Duodenal mucosa (tissue), 2 donors: ENCODE results near the gene SYTL1.

ENCODE experiments used
- H3K27ac ChIP-seq: one replicate; pipeline ENCODE4 v1.7.0; 2013; ENCODE audit warnings: low read depth, low read length
- H3K27me3 ChIP-seq, 2 donors: one replicate each; pipeline ENCODE4 v1.7.0; 2013; ENCODE audit warnings: low read length in 2 of 2, control low read depth in 1 of 2; ENCODE audit not compliant: insufficient read depth in 2 of 2, control insufficient read depth in 1 of 2
- H3K36me3 ChIP-seq, 2 donors: one replicate each; pipeline ENCODE4 v1.7.0; 2013; ENCODE audit warnings: low read length in 2 of 2, control low read depth in 1 of 2; ENCODE audit not compliant: insufficient read depth in 2 of 2, control insufficient read depth in 1 of 2
- H3K4me1 ChIP-seq, 2 donors: one replicate each; pipeline ENCODE4 v1.7.0; 2013; ENCODE audit warnings: low read length in 2 of 2, control low read depth in 1 of 2; ENCODE audit not compliant: insufficient read depth in 2 of 2, control insufficient read depth in 1 of 2
- H3K4me3 ChIP-seq, 2 donors: one replicate each; pipeline ENCODE4 v1.7.0; 2013; ENCODE audit warnings: low read length in 2 of 2, low read depth in 1 of 2
- H3K9ac ChIP-seq, 2 donors: one replicate each; pipeline ENCODE4 v1.7.0; 2013; ENCODE audit warnings: low read length in 2 of 2, low read depth in 1 of 2
- H3K9me3 ChIP-seq, 2 donors: one replicate each; pipeline ENCODE4 v1.7.0; 2013; ENCODE audit warnings: low read length in 2 of 2, control low read depth in 1 of 2; ENCODE audit not compliant: control insufficient read depth in 1 of 2

The SYTL1 gene

GRCh38 chr1:27372808-27373690 is 31.2 kb downstream of the SYTL1 start:
- Histone ChIP-seq H3K4me3 (no peak overlapping the region), H3K36me3 (no peaks in the 10 kb centered on the region), H3K9ac (no peak overlapping the region), H3K27ac (no peak overlapping the region), H3K4me1 (peaks cover 0 to 4% of the 10 kb centered on the region in 2 donors), H3K9me3 (no peaks in the 10 kb centered on the region), H3K27me3 (peaks cover 0 to 4% of the 10 kb centered on the region in 2 donors)

DNA sequence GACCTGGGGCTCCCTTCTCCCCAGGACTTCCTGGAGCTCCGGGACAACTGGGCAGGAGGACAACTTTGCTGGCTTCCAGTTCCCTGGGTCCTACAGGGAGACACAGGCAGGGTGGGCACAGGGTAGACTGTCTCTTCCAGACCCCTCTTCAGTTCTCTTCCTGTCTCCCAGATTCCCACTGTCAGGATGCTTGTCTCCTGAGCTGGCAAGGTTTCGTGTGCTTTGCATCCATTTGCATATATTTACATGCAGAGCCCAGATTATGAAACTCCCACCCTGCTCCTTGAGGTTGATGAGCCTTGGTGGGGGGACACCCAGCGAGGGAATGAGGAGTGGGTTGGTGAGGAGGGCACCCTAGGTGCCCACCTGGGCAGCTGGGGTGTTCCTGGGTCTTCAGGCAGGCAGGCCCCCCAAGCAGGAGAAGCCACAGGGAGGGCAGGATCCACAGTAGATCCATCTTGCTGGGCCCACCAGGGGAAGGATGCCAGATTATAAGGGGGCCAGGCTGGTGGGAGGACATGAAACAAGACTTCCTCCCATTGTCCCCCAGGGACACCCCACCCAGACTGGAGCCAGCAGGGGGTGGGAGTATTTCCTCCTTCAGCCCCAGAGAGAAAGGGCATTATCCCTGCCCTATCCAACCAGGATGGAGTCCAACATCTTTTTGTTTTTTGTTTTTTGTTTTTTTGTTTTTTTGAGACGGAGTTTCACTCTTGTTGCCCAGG is 32.7 kb downstream of the SYTL1 start, which contains the start of gene FCN3:
Gene FCN3, minus strand, starts transcription at position 463 of the 725 bp plus-strand sequence. Its CDS starts 6 bp downstream, at position 457.
- Histone ChIP-seq H3K4me1 (no peaks in the 10 kb centered on the region), H3K27ac (no peak within 1 kb of the TSS), H3K9ac (no peak within 1 kb of the TSS), H3K36me3 (no peaks in the 10 kb centered on the region), H3K27me3 (peaks cover 0 to 4% of the 10 kb centered on the region in 2 donors), H3K9me3 (no peaks in the 10 kb centered on the region), H3K4me3 (no peak within 1 kb of the TSS)

DNA sequence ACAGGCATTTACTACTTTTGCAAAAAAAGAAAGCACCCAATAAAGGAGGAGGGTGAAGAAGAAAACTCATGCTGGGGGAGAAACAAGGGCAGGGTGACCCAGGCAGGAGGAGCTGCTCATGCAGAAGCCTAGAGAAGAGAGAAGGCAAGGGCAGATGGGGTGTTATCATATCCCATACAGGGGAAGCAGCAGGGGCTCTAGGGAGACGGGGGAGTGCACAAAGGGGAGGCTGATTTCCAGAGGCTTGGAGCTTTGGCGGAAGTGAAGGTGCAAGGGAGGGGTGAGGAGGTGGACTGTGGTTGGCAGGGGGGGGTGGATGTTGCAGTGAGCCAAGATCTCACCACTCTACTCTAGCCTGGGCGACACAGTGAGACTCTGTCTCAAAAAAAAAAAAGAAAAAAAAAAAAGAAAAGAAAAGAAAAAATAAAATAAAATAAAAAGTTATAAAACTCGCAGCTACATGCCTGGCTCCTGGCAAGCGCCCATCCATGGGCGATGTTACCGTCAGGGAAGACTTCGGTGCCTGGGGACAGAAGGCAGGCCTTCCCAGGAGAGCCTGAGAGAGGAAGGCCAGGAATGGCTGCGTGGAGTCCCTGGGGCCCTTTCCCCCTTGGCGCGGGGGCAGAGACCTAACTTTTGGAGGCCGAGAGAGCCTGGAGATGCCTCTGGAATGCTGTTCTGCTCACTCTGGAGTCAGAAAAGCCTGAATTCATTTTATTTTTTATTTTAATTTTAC is 36.1 kb downstream of the SYTL1 start:
- Histone ChIP-seq H3K36me3 (no peaks in the 10 kb centered on the region), H3K27ac (no peak overlapping the region), H3K9me3 (no peaks in the 10 kb centered on the region), H3K9ac (no peak overlapping the region), H3K4me3 (no peak overlapping the region), H3K27me3 (peaks cover 0 to 11% of the 10 kb centered on the region in 2 donors), H3K4me1 (no peaks in the 10 kb centered on the region)

- Histone ChIP-seq H3K36me3 (no peaks in the 10 kb centered on the region), H3K9ac (no peak overlapping the region), H3K4me3 (no peak overlapping the region), H3K9me3 (no peaks in the 10 kb centered on the region), H3K27me3 (peaks cover 0 to 8% of the 10 kb centered on the region in 2 donors), H3K4me1 (no peaks in the 10 kb centered on the region), H3K27ac (no peak overlapping the region)
Observed at GRCh38 chr1:27379564-27380122, 37.8 kb downstream of the SYTL1 start.

- Histone ChIP-seq H3K9me3 (no peaks in the 10 kb centered on the region), H3K36me3 (no peaks in the 10 kb centered on the region), H3K4me3 (no peak overlapping the region), H3K9ac (no peak overlapping the region), H3K4me1 (no peaks in the 10 kb centered on the region), H3K27me3 (peaks cover 0 to 8% of the 10 kb centered on the region in 2 donors), H3K27ac (no peak overlapping the region)
Observed at GRCh38 chr1:27380224-27380623, 38.4 kb downstream of the SYTL1 start.

DNA sequence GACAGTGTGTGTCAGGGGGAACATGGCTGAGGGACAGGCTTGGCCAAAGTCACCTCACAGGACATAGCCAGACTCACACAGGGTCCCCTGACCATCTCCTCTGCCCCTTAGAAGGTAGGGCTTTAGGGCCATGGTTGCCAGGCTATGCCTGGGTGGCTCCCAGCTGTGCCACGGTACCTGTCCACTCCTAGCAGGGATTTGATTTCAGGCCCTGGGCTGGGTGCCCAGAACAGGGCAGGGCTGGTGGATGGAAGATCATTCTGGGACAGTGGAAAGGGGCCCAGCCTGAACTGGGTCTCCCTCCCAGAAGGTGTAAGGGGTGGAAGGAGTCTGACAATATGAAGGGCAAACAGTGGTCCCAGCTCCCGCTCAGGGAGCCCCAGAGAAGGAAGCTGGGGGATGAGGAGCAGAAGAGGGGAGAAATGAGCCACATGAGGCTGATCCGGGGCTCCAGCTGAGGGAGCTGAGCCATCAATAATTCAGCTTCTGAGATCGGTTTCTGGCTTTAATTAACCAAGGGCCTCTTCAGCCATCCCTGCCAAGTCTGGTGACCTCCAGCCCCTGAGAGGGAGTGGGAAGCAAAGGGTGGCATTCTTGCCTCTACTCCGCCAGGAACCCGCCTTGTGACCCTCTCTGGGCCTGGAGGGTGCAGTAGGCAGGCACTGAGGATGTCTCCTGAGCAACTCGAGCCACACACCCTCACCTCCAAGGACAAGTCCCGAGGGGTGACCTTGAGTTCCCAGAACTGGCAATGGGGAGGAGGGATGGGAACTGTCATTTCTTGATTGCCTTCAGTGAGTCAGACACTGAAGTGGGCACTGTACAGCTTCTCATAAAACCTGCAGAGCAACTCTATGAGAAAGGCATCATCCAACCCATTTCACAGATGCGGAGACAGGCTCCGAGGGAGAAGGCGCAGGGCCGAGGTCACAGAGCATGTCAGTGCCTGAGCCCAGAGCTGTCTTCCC is 39.2 kb downstream of the SYTL1 start:
- Histone ChIP-seq H3K9ac (no peak overlapping the region), H3K27me3 (peaks cover 0 to 8% of the 10 kb centered on the region in 2 donors), H3K36me3 (no peaks in the 10 kb centered on the region), H3K9me3 (no peaks in the 10 kb centered on the region), H3K27ac (no peak overlapping the region), H3K4me1 (no peaks in the 10 kb centered on the region), H3K4me3 (no peak overlapping the region)

GRCh38 chr1:27381969-27382762 is 40.3 kb downstream of the SYTL1 start:
- no peaks in the 10 kb centered on the region for H3K4me1 ChIP-seq
- H3K9ac ChIP-seq: no peak overlapping the region
- H3K9me3 ChIP-seq: no peaks in the 10 kb centered on the region
- no peak overlapping the region for H3K27ac ChIP-seq
- H3K36me3 ChIP-seq: no peaks in the 10 kb centered on the region
- no peak overlapping the region for H3K4me3 ChIP-seq
- peaks cover 0 to 8% of the 10 kb centered on the region in 2 donors for H3K27me3 ChIP-seq

GRCh38 chr1:27383039-27383605 is 41.3 kb downstream of the SYTL1 start, which contains the start of gene CD164L2:
CD164L2 (minus strand) TSS chr1:27383333; CDS start chr1:27383239, 94 bp downstream.
- no peaks in the 10 kb centered on the region for H3K4me1 ChIP-seq

More at GRCh38 chr1:27383039-27383605, 41.3 kb downstream of the SYTL1 start, which contains the start of gene CD164L2:
- no peak within 1 kb of the TSS for H3K9ac ChIP-seq
- H3K27me3 ChIP-seq: peaks cover 0 to 8% of the 10 kb centered on the region in 2 donors
- H3K27ac ChIP-seq: no peak within 1 kb of the TSS
- H3K36me3 ChIP-seq: no peaks in the 10 kb centered on the region
- no peaks in the 10 kb centered on the region for H3K9me3 ChIP-seq
- H3K4me3 ChIP-seq: no peak within 1 kb of the TSS
